ENCODE data around the gene DNMT3B. TPM values are rescaled to one million over a fixed set of nuclear protein-coding genes. Genes with fewer than 3 reads are reported as not detected.

DNMT3B gene
- total and polyA plus RNA-seq, 2 experiments from 2014 or later, result 711 to 2,222 TPM

DNA sequence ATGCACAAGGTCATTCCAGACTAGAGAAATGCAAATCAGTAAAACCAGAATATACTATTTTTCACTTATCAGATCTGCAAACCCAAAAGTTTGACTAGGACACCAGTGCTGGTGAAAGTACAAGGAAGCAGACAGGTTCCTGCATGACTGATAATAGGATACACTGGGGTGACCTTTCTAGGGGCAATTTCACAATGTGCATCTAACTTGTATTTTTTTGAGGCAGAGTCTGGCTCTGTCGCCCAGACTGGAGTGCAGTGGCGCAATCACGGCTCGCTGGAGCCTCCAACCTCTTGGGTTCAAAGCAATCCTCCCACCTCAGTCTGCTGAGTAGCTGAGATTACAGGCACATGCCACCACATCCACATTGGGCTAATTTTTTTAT is 30.3 kb upstream of the DNMT3B start:
- peaks cover 17% of the 10 kb centered on the region for H3K4me1 Mint-ChIP-seq
- Histone ChIP-seq H3K4me1 (ENCODE audit: insufficient read depth) (peaks cover 20% of the 10 kb centered on the region), H3K4me2 (peak overlapping the region; percentile 6; the same call in 1 of the 2 replicates), H4K20me1 (replicated peaks; ENCODE audit: insufficient read depth) (peaks cover 47% of the 10 kb centered on the region), H3K79me2 (replicated peaks; ENCODE audit: insufficient read depth) (peaks cover 100% of the 10 kb centered on the region), H3K27ac (ENCODE audit: low read depth) (peak overlapping the region; percentile 6; the same call in 1 of the 2 replicates), H2AFZ (no peak overlapping the region), H3K27me3 (ENCODE audit: insufficient read depth) (no peaks in the 10 kb centered on the region), H3K36me3 (ENCODE audit: insufficient read depth) (peaks cover 15% of the 10 kb centered on the region), H3K9me2 (ENCODE audit: insufficient read depth) (no peaks in the 10 kb centered on the region), H3K4me3 (no peak overlapping the region), H3F3A (replicated peaks; ENCODE audit: low read depth) (no peaks in the 10 kb centered on the region; the same call in 1 of the 2 replicates)
- TF ChIP-seq CREB1 (CRISPR knock-in tag; IDR thresholded peaks at IDR 0.05; ENCODE audit: low read depth), result no peak
- no peak for TF ChIP-seq ZNF462 (CRISPR knock-in tag; IDR thresholded peaks at IDR 0.05)
- no peak for TF ChIP-seq POLR2AphosphoS5 (IDR thresholded peaks at IDR 0.05; ENCODE audit: low read depth)
- TF ChIP-seq ETS1 (IDR thresholded peaks at IDR 0.05), result no peak
- no peak for TF ChIP-seq JUNB (IDR thresholded peaks at IDR 0.05; ENCODE audit: unreplicated experiment)
- TF ChIP-seq ZNF114 (CRISPR knock-in tag; IDR thresholded peaks at IDR 0.05), result no peak
- TF ChIP-seq, protein P1, sequence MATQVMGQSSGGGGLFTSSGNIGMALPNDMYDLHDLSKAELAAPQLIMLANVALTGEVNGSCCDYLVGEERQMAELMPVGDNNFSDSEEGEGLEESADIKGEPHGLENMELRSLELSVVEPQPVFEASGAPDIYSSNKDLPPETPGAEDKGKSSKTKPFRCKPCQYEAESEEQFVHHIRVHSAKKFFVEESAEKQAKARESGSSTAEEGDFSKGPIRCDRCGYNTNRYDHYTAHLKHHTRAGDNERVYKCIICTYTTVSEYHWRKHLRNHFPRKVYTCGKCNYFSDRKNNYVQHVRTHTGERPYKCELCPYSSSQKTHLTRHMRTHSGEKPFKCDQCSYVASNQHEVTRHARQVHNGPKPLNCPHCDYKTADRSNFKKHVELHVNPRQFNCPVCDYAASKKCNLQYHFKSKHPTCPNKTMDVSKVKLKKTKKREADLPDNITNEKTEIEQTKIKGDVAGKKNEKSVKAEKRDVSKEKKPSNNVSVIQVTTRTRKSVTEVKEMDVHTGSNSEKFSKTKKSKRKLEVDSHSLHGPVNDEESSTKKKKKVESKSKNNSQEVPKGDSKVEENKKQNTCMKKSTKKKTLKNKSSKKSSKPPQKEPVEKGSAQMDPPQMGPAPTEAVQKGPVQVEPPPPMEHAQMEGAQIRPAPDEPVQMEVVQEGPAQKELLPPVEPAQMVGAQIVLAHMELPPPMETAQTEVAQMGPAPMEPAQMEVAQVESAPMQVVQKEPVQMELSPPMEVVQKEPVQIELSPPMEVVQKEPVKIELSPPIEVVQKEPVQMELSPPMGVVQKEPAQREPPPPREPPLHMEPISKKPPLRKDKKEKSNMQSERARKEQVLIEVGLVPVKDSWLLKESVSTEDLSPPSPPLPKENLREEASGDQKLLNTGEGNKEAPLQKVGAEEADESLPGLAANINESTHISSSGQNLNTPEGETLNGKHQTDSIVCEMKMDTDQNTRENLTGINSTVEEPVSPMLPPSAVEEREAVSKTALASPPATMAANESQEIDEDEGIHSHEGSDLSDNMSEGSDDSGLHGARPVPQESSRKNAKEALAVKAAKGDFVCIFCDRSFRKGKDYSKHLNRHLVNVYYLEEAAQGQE (IDR thresholded peaks at IDR 0.05; ENCODE audit: unreplicated experiment), result no peak
- TF ChIP-seq, protein P2, sequence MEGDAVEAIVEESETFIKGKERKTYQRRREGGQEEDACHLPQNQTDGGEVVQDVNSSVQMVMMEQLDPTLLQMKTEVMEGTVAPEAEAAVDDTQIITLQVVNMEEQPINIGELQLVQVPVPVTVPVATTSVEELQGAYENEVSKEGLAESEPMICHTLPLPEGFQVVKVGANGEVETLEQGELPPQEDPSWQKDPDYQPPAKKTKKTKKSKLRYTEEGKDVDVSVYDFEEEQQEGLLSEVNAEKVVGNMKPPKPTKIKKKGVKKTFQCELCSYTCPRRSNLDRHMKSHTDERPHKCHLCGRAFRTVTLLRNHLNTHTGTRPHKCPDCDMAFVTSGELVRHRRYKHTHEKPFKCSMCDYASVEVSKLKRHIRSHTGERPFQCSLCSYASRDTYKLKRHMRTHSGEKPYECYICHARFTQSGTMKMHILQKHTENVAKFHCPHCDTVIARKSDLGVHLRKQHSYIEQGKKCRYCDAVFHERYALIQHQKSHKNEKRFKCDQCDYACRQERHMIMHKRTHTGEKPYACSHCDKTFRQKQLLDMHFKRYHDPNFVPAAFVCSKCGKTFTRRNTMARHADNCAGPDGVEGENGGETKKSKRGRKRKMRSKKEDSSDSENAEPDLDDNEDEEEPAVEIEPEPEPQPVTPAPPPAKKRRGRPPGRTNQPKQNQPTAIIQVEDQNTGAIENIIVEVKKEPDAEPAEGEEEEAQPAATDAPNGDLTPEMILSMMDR (conservative IDR thresholded peaks at IDR 0.05; ENCODE audit: low read depth in 2 of 2), result no peak
- TF ChIP-seq EZH2 (IDR thresholded peaks at IDR 0.05; ENCODE audit: low read depth, unreplicated experiment), result no peak
- no peak for TF ChIP-seq STAT1 (IDR thresholded peaks at IDR 0.05; ENCODE audit: unreplicated experiment)
- no peak for TF ChIP-seq EZH2phosphoT487 (IDR thresholded peaks at IDR 0.05; ENCODE audit: unreplicated experiment)
- no peak for DNase-seq (ENCODE audit: low spot score)
- H3K27me3 Mint-ChIP-seq (ENCODE audit: insufficient read depth, low read depth, poor library complexity), result peaks cover 3% of the 10 kb centered on the region
- H3K4me3 Mint-ChIP-seq, result no peak overlapping the region
- peaks cover 36% of the 10 kb centered on the region for H3K36me3 Mint-ChIP-seq (ENCODE audit: low read depth)
- H3K9me3 Mint-ChIP-seq, result no peaks in the 10 kb centered on the region
- no peak overlapping the region; the same call in 1 of the 2 replicates for H3K27ac Mint-ChIP-seq
- ATAC-seq, result no peak

All from GM23338 (cell line).